Small intestine (tissue), 7 donors: ENCODE data around the gene SLC8A1. TPM values are rescaled to one million over a fixed set of nuclear protein-coding genes. Genes with fewer than 3 reads are reported as not detected.

Experiments used
- DNase-seq, 2 donors: peaks; one replicate each; pipeline versions ENCODE4 v3.0.0 to v3.0.0-alpha.2; 2013
- FAIRE-seq: peaks from 2 replicates; lab custom pipeline; 2012; peaks lifted over from hg19 to GRCh38; lab: Jason Lieb, UNC
- H3K27ac ChIP-seq, 3 donors: one replicate each; pipeline ENCODE4 v1.5.1; 2013; ENCODE audit warnings: low read length in 2 of 3, mild to moderate bottlenecking in 2 of 3, control low read depth in 1 of 3, inconsistent platforms in 1 of 3, low read depth in 1 of 3, moderate library complexity in 1 of 3
- H3K27me3 ChIP-seq, 3 donors: one replicate each; pipeline ENCODE4 v1.6.1; 2013; ENCODE audit warnings: low read length in 3 of 3, inconsistent platforms in 1 of 3; ENCODE audit not compliant: control insufficient read depth in 3 of 3, insufficient read depth in 3 of 3
- H3K36me3 ChIP-seq, 3 donors: one replicate each; pipeline ENCODE4 v1.6.1; 2013; ENCODE audit warnings: low read length in 3 of 3, inconsistent platforms in 1 of 3, low read depth in 1 of 3, mild to moderate bottlenecking in 1 of 3, moderate library complexity in 1 of 3; ENCODE audit not compliant: control insufficient read depth in 3 of 3, insufficient read depth in 2 of 3
- H3K4me1 ChIP-seq, 3 donors: one replicate each; pipeline ENCODE4 v1.6.1; 2013; ENCODE audit warnings: low read length in 2 of 3, inconsistent platforms in 1 of 3, low read depth in 1 of 3, mild to moderate bottlenecking in 1 of 3, moderate library complexity in 1 of 3; ENCODE audit not compliant: control insufficient read depth in 3 of 3, insufficient read depth in 2 of 3
- H3K4me3 ChIP-seq, 3 donors: one replicate each; pipeline ENCODE4 v1.5.1; 2013; ENCODE audit warnings: low read length in 3 of 3, control low read depth in 1 of 3, inconsistent platforms in 1 of 3, low read depth in 1 of 3, mild to moderate bottlenecking in 1 of 3, moderate library complexity in 1 of 3
- H3K9me3 ChIP-seq, 2 donors: one replicate each; pipeline ENCODE4 v1.6.1; 2013; ENCODE audit warnings: low read depth in 1 of 2, low read length in 1 of 2; ENCODE audit not compliant: control insufficient read depth in 2 of 2, insufficient read depth in 1 of 2
- WGBS, 3 donors: extraction: QIAGEN DNeasy Blood & Tissue Kit; methylation state at CpG; one replicate each; pipeline ENCODE4 v1.1.7; 2013; 5-methylcytosine and 5-hydroxymethylcytosine counted together
- polyA plus RNA-seq, 4 donors: library from polyadenylated mRNA; stranded (reverse) in 3 of 4; unstranded in 1 of 4; fragments of 200-250 nt in 3 of 4; fragments of 120-200 nt in 1 of 4; gene quantifications; one replicate each; pipeline versions ENCODE4 v1.2.1 to v1.2.3, GENCODE V29; 2013
- donor health status: healthy with polysubstance abuse.
- donor health status: control.
- donor health status: control.
- donor health status: Bipolar disorder and iron deficiency.
- donor health status: healthy.

SLC8A1 gene
- polyA plus RNA-seq, 4 donors: 0.22 to 5.6 (median 1.9) TPM

DNA sequence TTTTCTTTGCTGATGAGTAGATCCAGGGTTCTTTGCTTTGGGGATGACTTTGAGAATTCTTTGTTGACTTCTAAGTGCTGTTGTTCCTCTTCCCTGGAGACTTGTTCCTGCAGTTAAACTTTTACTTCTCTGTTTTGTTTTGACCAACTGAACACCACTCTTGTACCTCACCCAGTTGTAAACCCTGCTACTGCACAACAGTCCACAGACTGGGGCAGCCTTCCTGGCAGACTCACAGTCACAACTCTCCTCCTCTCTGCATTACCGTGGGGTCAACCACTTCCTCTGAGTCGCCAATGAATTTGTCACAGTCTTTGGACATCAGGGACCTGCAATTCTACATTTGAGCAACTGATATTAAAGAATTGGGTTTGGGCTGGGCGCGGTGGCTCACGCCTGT is 3.8 kb upstream of the SLC8A1 start:
- DNase-seq: no peak
- no peak for FAIRE-seq
- Histone ChIP-seq H3K9me3 (no peaks in the 10 kb centered on the region), H3K4me1 (peaks cover 0 to 2% (median 0%) of the 10 kb centered on the region in 3 donors), H3K27me3 (peaks cover 2 to 13% (median 3%) of the 10 kb centered on the region in 3 donors), H3K4me3 (no peak overlapping the region), H3K27ac (no peak overlapping the region), H3K36me3 (no peaks in the 10 kb centered on the region)
- whole genome bisulfite sequencing, 3 donors: 74 to 87% (median 79%) methylated on average over 5 of the region's 5 CpGs

- no peak for FAIRE-seq
- Histone ChIP-seq H3K4me1 (peaks cover 0 to 2% (median 2%) of the 10 kb centered on the region in 3 donors), H3K36me3 (no peaks in the 10 kb centered on the region), H3K4me3 (no peak overlapping the region), H3K9me3 (no peaks in the 10 kb centered on the region), H3K27me3 (peaks cover 2 to 13% (median 3%) of the 10 kb centered on the region in 3 donors), H3K27ac (no peak overlapping the region)
- no peak for DNase-seq
- 82 to 87% (median 86%) methylated on average over 3 of the region's 3 CpGs for WGBS, 3 donors
Observed at GRCh38 chr2:40454321-40454720, 2.4 kb upstream of the SLC8A1 start.

DNA sequence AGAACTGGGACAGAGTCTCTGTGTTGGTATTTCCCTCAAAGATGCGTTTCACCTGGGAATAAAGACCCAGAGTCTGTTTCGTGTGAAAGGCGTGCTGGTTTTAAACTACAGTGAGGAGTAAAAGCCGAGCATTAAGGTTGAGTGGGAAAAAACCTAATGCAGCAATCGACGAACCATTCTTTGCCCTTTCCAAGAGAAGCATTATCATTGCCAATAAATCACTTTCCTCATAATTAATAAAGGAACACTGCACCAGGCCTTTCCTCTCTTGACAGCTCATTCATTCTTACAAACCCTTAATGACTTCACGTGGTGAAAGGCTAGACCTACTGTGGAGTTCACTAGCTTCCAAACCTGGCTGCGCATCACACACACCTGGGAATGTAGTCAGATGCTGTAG is 896 bp upstream of the SLC8A1 start:
- H3K4me3 ChIP-seq: peak overlapping the region in 1 of 3 donors; percentile 51
- no peaks in the 10 kb centered on the region for H3K36me3 ChIP-seq
- FAIRE-seq (no peak), DNase-seq (no peak)
- 79 to 86% (median 83%) methylated on average over 8 of the region's 8 CpGs for WGBS, 3 donors
- H3K27me3 ChIP-seq: peaks cover 2 to 13% (median 3%) of the 10 kb centered on the region in 3 donors
- H3K9me3 ChIP-seq: no peaks in the 10 kb centered on the region
- peak overlapping the region in 1 of 3 donors; percentile 68 for H3K27ac ChIP-seq
- peaks cover 0 to 2% (median 2%) of the 10 kb centered on the region in 3 donors for H3K4me1 ChIP-seq

DNA sequence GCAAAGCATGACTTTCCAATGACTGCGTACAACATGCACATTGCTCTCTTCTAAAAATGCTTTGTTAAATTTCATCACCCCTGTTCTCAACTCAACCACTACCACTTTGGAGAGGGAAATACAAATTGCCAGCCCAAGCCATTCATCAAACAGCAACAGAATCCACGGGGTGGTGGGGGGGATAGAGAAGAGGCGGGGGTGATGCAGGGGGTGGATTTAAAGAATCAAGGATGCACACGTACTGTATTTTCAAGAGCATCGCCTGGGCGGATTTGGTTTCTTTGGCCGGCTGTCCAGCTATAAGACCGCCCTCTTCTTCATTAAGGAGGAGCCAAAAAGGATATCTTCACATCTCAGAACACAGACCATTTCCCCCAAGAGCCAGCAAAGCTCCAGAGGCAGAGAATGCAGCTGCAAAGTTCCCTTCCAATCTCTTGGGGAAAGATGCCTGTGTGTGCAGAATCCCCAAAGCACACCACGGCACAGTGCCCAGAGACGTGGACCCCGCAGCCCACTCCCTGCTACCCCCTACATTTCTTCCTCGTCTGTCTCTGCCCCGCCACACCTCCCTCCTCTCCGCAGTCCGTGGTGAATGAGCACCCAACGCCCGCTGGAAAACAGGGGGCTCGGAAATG is 977 bp downstream of the SLC8A1 start:
- 3 to 8% (median 3%) methylated on average over 18 of the region's 18 CpGs for WGBS, 3 donors
- Histone ChIP-seq H3K27ac (peak overlapping the region; percentile 50 to 86 (median 76)), H3K27me3 (peaks cover 2 to 13% (median 3%) of the 10 kb centered on the region in 3 donors), H3K36me3 (no peaks in the 10 kb centered on the region), H3K4me3 (peak overlapping the region; percentile 4 to 76 (median 61)), H3K4me1 (peaks cover 0 to 2% (median 2%) of the 10 kb centered on the region in 3 donors), H3K9me3 (no peaks in the 10 kb centered on the region)
- FAIRE-seq (no peak), DNase-seq (peak; percentile 24 to 58)

DNA sequence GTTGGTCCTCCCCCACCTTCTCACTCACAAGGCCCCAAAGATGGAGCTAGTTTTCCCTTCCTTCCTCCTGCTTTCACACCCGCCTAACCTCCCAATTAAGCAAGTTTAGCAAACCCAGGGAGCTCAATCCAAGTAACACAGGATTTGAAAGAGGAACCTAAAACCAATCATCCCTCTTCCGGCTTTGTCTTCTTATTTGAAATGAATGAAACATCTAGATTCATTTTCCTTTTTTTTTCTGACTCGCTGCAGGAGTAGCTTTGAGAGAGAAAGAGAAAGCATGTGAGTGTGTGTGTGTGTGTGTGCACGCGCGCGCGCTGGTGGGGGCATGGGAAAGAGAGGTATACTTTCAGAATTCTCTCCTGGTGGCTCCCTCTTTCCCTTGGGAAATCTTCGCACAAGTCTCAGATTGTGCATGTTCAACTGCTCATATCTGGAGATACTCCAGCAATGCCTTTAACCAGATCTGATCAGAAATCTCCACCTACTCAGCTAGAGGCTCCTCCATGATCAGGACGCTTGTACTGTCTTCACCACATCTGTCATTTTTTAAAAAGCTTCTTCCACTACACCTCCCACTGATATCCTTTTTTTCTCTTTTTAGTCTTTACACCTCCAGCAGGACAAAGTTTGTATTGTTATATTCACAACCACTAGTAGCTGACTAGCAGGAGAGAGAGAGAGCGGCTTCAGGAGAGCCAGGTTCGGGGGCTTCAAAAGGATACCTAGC is 1.7 kb downstream of the SLC8A1 start:
- FAIRE-seq (no peak), DNase-seq (peak; percentile 49 to 56)
- H3K4me3 ChIP-seq: peak overlapping the region in 2 of 3 donors; percentile 61 to 76
- H3K9me3 ChIP-seq: no peaks in the 10 kb centered on the region
- H3K36me3 ChIP-seq: no peaks in the 10 kb centered on the region
- peaks cover 2 to 13% (median 3%) of the 10 kb centered on the region in 3 donors for H3K27me3 ChIP-seq
- peaks cover 0 to 2% (median 2%) of the 10 kb centered on the region in 3 donors for H3K4me1 ChIP-seq
- 20 to 22% (median 22%) methylated on average over 12 of the region's 12 CpGs for WGBS, 3 donors
- peak overlapping the region in 2 of 3 donors; percentile 63 to 76 for H3K27ac ChIP-seq

GRCh38 chr2:40448476-40449079 is 3.3 kb downstream of the SLC8A1 start:
- H3K27me3 ChIP-seq: peaks cover 2 to 9% (median 3%) of the 10 kb centered on the region in 3 donors
- H3K36me3 ChIP-seq: no peaks in the 10 kb centered on the region
- no peak overlapping the region for H3K27ac ChIP-seq
- 30 to 40% (median 35%) methylated on average over 3 of the region's 3 CpGs for WGBS, 3 donors
- H3K9me3 ChIP-seq: no peaks in the 10 kb centered on the region
- no peak for FAIRE-seq
- peak in 1 of 2 donors; percentile 40 for DNase-seq
- no peak overlapping the region for H3K4me3 ChIP-seq
- peaks cover 0 to 2% (median 2%) of the 10 kb centered on the region in 3 donors for H3K4me1 ChIP-seq

GRCh38 chr2:40445467-40445866 is 6.4 kb downstream of the SLC8A1 start:
- no peak overlapping the region for H3K4me3 ChIP-seq

GRCh38 chr2:40440835-40441234 is 11.1 kb downstream of the SLC8A1 start:
- H3K27ac ChIP-seq: no peak overlapping the region
- H3K36me3 ChIP-seq: no peaks in the 10 kb centered on the region
- H3K9me3 ChIP-seq: no peaks in the 10 kb centered on the region
- no peaks in the 10 kb centered on the region for H3K4me1 ChIP-seq
- H3K4me3 ChIP-seq: no peak overlapping the region
- 72 to 92% (median 76%) methylated on average over 1 of the region's 1 CpG for WGBS, 3 donors
- FAIRE-seq (no peak), DNase-seq (no peak)
- H3K27me3 ChIP-seq: no peaks in the 10 kb centered on the region

More at GRCh38 chr2:40445467-40445866, 6.4 kb downstream of the SLC8A1 start:
- DNase-seq (no peak), FAIRE-seq (no peak)
- Histone ChIP-seq H3K9me3 (no peaks in the 10 kb centered on the region), H3K4me1 (peaks cover 0 to 2% (median 0%) of the 10 kb centered on the region in 3 donors), H3K27me3 (no peaks in the 10 kb centered on the region), H3K36me3 (no peaks in the 10 kb centered on the region), H3K27ac (no peak overlapping the region)
